EH (cell line): ENCODE data around the gene FAM241B.
A peak's percentile ranks its signal among the peaks of the same experiment; 100 is the strongest.

Source experiments
- DNase-seq: peaks from one replicate; pipeline ENCODE4 v3.0.0-alpha.2; 2015; ENCODE audit warnings: low read depth

FAM241B gene

GRCh38 chr10:69649786-69650550 lies 19.9 kb downstream of the FAM241B start:
- DNase-seq = no peak

- no peak for DNase-seq
Observed at GRCh38 chr10:69650589-69651261, 20.7 kb downstream of the FAM241B start.

- DNase-seq = no peak
Observed at GRCh38 chr10:69651362-69651761, 21.3 kb downstream of the FAM241B start.

GRCh38 chr10:69652111-69652856 lies 22.2 kb downstream of the FAM241B start:
- no peak for DNase-seq

- no peak for DNase-seq
Observed at GRCh38 chr10:69652857-69653199, 22.8 kb downstream of the FAM241B start.

- no peak for DNase-seq
Observed at GRCh38 chr10:69653561-69653960, 23.5 kb downstream of the FAM241B start.

- DNase-seq = no peak
Observed at GRCh38 chr10:69655124-69655867, 25.2 kb downstream of the FAM241B start.

GRCh38 chr10:69655868-69656555 lies 26.0 kb downstream of the FAM241B start:
- no peak for DNase-seq

GRCh38 chr10:69656742-69657269 lies 26.8 kb downstream of the FAM241B start:
- no peak for DNase-seq

GRCh38 chr10:69657430-69657829 lies 27.4 kb downstream of the FAM241B start:
- peak; percentile 13 for DNase-seq

- no peak for DNase-seq
Observed at GRCh38 chr10:69657866-69658265, 27.8 kb downstream of the FAM241B start.

- no peak for DNase-seq
Observed at GRCh38 chr10:69659241-69660038, 29.4 kb downstream of the FAM241B start.

- DNase-seq = no peak
Observed at GRCh38 chr10:69660296-69660695, 30.2 kb downstream of the FAM241B start.

- no peak for DNase-seq
Observed at GRCh38 chr10:69661414-69662172, 31.5 kb downstream of the FAM241B start.

- DNase-seq = no peak
Observed at GRCh38 chr10:69662173-69662877, 32.3 kb downstream of the FAM241B start.

- no peak for DNase-seq
Observed at GRCh38 chr10:69662901-69663300, 32.9 kb downstream of the FAM241B start.

GRCh38 chr10:69663369-69663947 lies 33.4 kb downstream of the FAM241B start:
- DNase-seq = no peak

GRCh38 chr10:69665474-69666320 lies 35.6 kb downstream of the FAM241B start:
- no peak for DNase-seq
